Measurements from ENCODE around the gene IDNK.

The IDNK gene

GRCh38 chr9:83671451-83671850 lies 48.5 kb downstream of the IDNK start:
- no peak for TF ChIP-seq CTCF (IDR thresholded peaks at IDR 0.05; ENCODE audit: borderline replicate concordance, control extremely low read depth, extremely low read depth, insufficient read depth, missing control alignments)
- no peak for DNase-seq (ENCODE audit: low spot score)
- in situ Hi-C loops (cut with MboI; ENCODE audit: low sequenced_read_pairs, unreplicated experiment), result no loop called here

- in situ Hi-C loops (cut with MboI; ENCODE audit: low sequenced_read_pairs, unreplicated experiment), result no loop called here
- no peak for TF ChIP-seq CTCF (IDR thresholded peaks at IDR 0.05; ENCODE audit: borderline replicate concordance, control extremely low read depth, extremely low read depth, insufficient read depth, missing control alignments)
- no peak for DNase-seq (ENCODE audit: low spot score)
Observed at GRCh38 chr9:83675466-83675865, 52.5 kb downstream of the IDNK start.

GRCh38 chr9:83677596-83677995 lies 54.7 kb downstream of the IDNK start:
- in situ Hi-C loops (cut with MboI; ENCODE audit: low sequenced_read_pairs, unreplicated experiment), result no loop called here

GRCh38 chr9:83680233-83680632 lies 57.3 kb downstream of the IDNK start:
- no peak for DNase-seq (ENCODE audit: low spot score)
- in situ Hi-C loops (cut with MboI; ENCODE audit: low sequenced_read_pairs, unreplicated experiment), result no loop called here
- TF ChIP-seq CTCF (IDR thresholded peaks at IDR 0.05; ENCODE audit: borderline replicate concordance, control extremely low read depth, extremely low read depth, insufficient read depth, missing control alignments), result no peak

More at GRCh38 chr9:83677596-83677995, 54.7 kb downstream of the IDNK start:
- no peak for TF ChIP-seq CTCF (IDR thresholded peaks at IDR 0.05; ENCODE audit: borderline replicate concordance, control extremely low read depth, extremely low read depth, insufficient read depth, missing control alignments)
- no peak for DNase-seq (ENCODE audit: low spot score)

- DNase-seq (ENCODE audit: low spot score), result no peak
- no peak for TF ChIP-seq CTCF (IDR thresholded peaks at IDR 0.05; ENCODE audit: borderline replicate concordance, control extremely low read depth, extremely low read depth, insufficient read depth, missing control alignments)
- in situ Hi-C loops (cut with MboI; ENCODE audit: low sequenced_read_pairs, unreplicated experiment), result no loop called here
Observed at GRCh38 chr9:83681490-83681889, 58.5 kb downstream of the IDNK start.

GRCh38 chr9:83688921-83689320 lies 66.0 kb downstream of the IDNK start:
- in situ Hi-C loops (cut with MboI; ENCODE audit: low sequenced_read_pairs, unreplicated experiment), result no loop called here
- DNase-seq (ENCODE audit: low spot score), result no peak
- no peak for TF ChIP-seq CTCF (IDR thresholded peaks at IDR 0.05; ENCODE audit: borderline replicate concordance, control extremely low read depth, extremely low read depth, insufficient read depth, missing control alignments)

- in situ Hi-C loops (cut with MboI; ENCODE audit: low sequenced_read_pairs, unreplicated experiment), result no loop called here
- no peak for DNase-seq (ENCODE audit: low spot score)
- no peak for TF ChIP-seq CTCF (IDR thresholded peaks at IDR 0.05; ENCODE audit: borderline replicate concordance, control extremely low read depth, extremely low read depth, insufficient read depth, missing control alignments)
Observed at GRCh38 chr9:83691492-83691891, 68.5 kb downstream of the IDNK start.

All from GM13976 (cell line).